GM19438 (cell line): ENCODE results near the gene LONP2.
"Not testable (repeated sequence)": the region's sequence is repeated elsewhere in the genome, so short reads cannot be mapped to it uniquely, and the experiment has no call there.

Experiments
- ATAC-seq: cut with Tn5 transposase; IDR thresholded peaks from one replicate; pipeline ENCODE4 v1.9.1; 2021; ENCODE audit warnings: low read depth; ENCODE audit not compliant: unreplicated experiment

The LONP2 gene

DNA sequence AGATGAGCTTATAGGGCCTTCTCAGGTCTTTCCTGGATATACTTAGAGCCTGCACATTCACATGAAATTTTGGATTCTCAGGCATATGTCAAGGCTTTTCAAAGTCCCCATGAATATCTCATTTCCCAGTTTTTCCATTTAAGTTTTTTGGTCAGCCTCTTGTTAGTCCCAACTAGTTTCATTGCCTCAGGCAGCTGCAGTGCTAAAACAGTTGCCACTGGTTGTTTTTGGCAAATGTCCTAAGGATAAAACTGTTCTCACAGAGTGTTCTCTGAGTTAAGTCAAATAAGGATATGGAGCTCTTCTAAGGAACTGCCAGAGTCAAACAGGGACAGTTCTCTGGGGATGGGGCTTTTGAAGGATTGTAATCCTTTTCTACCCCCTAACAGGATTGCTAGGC lies 43.1 kb downstream of the LONP2 start:
- no peak for ATAC-seq

DNA sequence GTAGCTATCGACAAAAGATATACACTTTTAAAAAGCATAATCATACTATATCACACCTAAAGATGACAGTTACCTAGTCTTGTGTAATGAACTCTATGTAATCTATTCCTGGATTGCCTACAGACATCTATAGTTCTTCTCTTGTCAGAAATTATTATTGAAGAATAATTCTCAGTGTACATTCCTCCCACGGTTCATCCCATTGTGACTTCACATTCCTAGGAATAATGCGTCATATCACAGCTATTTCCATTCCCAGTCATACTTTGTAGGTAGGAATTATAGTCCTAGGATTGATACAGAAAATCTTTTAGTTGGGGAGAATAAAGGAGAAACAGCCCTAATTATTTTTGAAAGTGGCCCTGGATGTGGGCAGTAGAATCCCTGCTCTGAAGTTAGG lies 47.2 kb downstream of the LONP2 start:
- no peak for ATAC-seq

DNA sequence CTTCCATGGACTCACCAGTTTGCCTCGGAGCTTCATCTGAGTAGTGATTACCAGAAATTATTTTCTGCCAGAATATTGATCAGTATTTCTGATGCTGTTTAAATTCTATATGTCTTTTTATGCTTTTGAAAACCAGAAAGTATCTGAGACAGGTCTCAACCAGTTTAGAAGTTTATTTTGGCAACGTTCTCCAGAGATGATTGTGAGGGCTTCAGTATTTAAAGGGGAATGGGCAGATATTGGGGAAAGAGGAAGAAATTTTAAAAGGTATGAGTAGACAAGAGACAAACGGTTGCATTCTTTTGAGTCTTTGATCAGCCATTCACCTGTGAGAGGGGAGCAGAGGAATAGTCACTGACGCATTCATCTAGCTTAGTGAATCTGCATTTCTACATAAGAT lies 47.7 kb downstream of the LONP2 start:
- no peak for ATAC-seq

DNA sequence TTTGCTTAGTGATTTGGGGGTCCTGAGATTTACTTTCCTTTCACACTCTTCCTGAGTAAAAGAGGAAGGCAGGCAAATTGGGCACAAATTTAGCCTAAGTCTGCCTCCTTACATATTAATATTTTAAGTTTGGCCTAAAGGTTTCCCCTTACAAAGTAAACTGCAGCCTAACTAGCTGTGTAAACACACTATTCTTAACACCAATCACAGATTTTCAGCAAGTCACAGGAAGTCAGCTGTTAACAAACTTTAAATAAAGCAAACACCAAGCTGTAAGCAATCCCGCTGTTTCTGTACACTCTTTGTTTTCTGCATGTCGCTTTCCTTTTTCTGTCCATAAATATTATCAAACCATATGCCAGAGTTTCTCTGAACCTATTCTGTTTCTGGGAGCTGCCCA lies 48.4 kb downstream of the LONP2 start:
- ATAC-seq: no peak

DNA sequence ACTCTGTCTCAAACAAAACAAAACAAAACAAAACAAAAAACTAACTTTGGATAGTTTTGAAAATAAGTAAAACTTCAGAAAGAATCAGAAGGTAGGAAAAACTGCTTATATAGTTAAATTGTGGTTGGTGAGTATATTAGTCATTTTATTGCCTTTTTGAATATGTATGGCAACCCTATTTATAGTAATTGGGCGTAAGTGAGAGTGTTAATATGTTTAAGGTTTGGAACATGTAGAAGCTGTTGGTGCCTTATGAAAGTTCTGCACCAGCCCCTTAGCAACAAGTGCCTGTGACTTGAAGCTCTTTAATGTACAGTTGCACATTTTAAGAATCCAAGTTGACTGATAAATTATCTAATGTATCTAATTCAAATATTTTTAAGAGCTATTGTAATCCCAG lies 50.6 kb downstream of the LONP2 start:
- no peak for ATAC-seq

DNA sequence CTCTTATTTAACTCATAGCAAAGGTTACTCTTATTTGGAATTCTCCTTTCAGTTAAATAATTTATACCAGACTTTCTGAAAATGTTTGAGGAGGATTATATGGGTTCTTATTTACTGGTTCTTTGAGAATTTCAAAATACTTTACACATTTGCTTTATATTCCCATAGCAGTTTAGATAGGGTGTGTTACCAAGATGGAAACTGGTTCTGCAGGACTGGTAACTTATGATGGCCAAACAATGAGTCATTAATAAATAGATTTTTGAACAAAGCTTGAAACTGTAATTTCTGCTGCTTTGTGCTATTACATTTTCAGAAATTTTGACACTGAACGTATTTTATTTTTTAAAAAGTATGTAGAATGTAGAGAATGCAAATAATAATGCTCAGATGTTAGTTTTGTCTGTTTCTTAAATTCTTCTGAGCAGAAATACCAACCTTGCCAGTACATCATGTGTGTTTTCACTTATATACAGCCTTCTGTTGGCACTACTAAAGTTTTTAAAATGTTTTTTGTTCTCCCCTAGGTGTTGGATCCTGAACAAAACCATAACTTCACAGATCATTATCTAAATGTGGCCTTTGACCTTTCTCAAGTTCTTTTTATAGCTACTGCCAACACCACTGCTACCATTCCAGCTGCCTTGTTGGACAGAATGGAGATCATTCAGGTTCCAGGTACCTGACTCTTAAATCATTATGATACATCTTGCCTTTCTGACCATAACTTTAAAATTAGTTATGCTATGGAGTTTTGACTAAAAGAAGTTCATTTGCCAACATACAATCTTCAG lies 51.6 kb downstream of the LONP2 start:
- no peak for ATAC-seq

DNA sequence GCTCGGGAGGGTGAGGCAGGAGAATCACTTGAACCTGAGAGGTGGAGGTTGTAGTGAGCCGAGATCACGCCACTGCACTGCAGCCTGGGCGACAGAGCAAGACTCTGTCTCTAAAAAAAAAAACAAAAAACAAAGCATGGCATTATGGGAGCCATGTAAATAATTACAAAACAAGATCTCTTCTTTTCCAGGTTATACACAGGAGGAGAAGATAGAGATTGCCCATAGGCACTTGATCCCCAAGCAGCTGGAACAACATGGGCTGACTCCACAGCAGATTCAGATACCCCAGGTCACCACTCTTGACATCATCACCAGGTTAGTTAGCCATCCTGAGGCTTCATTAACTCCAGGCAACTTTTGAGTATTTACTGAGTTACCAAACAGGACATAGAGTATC lies 55.4 kb downstream of the LONP2 start:
- ATAC-seq: no peak

DNA sequence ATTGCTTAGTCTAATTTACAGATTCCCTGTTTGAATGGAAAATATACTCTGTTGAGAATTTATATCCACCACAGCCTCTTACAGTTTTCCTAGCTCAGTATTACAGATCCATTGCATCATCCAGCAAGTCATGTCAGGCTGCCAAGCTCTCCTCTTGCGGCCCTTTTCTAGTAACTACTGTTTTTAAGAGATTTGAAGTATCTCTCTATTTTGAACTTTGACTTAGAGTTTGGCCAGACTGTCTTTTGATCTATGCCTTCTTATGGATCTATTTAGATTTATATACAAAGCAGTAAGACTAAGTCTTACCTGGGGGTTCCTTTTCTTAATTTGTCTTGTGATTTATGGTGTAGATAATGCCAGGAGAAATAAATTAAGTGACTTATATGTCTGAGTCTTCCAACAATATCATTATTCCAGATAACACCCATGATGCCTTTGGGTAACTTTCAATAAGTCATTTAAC lies 56.3 kb downstream of the LONP2 start:
- ATAC-seq: no peak

DNA sequence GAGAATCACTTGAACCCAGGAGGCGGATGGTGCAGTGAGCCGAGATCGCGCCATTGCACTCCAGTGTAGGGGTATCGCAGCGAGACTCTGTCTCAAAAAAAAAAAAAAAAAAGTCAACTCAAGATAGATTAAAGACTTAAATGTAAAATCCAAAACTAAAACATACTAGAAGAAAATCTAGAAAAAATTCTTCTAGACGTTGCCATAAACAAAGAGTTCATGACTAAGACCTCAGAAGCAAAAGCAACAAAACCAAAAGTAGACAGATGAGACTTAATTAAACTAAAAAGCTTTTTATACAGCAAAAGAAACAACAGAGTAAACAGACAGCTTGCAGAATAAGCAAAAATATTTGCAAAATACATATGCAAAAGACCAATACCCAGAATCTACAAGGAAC lies 64.4 kb downstream of the LONP2 start:
- ATAC-seq: no peak

DNA sequence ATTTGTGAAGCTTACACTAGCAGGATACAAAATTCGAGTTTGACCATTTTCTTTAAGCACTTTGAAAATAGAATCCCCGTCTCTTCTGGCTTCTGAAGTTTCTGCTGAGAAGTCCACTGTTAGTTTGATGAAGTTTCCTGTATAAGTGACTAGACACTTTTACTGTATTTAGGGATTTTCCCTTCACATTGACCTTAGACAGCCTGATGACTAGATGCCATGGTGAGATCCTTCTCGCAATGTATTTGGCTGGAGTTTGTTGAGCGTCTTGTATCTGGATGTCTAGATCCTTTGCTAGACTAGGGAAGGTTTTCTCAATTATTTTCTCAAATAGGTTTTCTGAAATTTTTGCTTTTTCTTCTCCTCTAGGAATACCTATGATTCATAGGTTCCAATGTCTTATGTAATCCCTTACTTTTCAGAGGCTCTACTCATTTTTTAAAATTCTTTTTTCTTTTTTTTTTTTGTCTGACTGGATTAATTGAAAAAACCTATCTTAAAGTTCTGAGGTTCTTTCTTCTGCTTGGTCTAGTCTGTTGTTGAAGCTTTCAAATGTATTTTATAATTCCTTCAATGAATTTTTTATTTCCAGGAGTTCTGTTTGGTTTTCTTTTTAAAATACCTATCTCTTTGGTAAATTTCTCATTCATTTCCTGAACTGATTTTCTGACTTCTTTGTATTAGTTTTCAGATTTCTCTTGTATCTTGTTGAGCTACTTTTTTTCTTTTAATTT lies 67.0 kb downstream of the LONP2 start:
- no peak for ATAC-seq

DNA sequence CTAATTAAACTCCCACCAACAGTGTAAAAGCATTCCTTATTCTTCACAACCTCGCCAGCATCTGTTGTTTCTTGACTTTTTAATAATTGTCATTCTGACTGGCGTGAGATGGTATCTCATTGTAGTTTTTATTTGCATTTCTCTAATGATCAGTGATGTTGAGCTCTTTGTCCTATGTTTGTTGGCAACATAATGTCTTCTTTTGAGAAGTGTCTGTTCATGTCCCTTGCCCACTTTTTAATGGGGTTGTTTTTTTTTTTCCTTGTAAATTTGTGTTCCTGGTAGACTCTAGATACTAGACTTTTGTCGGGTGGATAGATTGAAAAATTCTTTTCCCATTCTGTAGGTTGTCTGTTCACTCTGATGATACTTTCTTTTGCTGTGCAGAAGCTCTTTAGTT lies 69.8 kb downstream of the LONP2 start:
- ATAC-seq: not testable (repeated sequence)

DNA sequence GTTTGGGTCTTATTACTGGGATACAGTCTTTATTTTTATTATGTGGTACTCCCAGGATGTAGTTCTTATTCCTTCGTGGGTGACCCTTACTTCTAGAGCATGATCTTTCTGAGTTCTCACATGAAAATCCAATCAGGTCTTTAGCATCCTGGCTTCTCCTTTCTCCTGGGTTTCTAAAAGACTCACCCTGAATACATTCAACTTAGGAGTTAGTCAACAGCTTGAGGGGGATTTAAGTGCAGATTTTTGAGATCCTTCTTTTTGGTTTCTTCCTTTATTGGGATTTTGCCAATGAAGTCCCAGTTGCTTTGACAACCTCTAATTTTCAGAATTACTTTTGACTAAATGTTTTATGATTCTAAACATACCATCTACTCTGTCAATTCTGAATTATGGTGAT lies 72.9 kb downstream of the LONP2 start:
- ATAC-seq: no peak

DNA sequence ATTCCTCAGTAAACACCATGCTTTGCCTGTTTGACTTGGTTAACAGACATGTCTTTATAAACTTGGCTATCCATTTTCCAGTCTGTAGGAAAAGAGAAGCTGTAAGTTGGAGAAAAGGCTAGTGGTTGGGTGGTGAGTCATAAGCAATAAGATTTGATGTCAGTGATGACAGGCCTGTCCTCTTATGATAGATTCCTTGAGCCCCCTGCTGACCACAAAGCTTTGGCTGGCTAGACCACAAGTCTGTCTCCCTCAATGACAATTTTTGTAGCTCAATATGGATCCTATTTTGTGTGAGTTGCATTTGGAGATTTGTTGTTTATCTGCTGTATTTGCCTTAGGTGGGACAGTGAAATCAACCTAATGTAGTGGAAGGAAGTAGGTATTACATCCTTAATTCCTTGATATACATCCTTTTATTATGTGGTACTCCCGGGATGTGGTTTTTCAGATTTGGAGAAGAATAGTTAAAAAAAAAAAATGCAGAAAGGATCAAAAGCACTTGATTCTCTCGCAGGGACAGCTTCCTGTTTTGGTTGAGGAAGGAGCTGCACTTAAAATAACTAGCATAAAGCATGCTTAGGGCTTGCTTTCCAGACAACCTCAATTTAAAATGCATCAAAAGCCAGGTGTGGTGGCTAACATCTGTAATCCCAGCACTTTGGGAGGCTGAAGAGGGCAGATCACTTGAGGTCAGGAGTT lies 73.7 kb downstream of the LONP2 start:
- no peak for ATAC-seq

DNA sequence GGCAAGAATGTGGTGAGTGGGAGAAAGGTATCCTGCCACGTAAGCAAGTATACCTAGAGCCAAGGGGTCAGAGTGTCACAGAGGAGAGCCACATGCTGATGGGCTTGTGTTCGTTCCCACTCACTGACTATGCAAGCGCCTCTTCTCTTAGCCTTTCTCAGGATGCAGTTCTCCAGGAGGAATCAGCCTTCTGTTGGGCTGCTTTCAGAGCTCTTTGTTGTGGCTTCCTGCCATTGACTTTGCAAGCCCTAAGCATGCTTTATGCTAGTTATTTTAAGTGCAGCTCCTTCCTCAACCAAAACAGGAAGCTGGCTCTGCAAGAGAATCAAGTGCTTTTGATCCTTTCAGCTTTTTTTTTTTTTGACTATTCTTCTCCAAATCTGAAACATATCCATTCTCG lies 74.5 kb downstream of the LONP2 start:
- no peak for ATAC-seq

DNA sequence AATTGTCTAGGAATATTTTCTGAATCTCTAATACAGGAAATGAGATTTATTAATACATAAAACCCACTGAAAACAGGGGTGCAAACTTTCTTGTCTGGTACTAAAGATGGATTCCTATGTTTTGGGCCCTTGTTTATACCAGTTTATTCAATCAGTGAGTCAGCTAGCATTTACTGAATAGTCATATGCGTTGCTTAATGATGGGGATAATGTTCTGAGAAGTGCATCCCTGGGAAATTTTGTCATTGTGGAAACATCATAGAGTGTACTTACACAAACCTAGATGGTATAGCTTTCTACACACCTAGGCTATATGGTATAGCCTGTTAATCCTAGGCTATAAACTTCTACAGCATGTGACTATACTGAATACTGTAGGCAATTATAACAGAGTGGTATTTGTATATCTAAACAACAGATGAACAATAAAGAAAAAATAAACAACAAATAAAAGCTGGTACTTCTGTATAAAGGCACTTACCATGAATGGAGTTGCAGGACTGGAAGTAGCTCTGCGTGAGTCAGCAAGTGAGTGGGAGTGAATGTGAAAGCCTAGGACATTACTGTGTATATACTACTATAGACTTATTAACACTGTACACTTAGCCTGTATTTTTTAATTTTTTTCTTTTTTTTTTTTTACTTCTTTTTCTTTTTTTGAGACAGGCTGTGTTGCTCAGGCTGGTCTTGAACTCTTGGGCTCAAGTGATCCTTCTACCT lies 77.4 kb downstream of the LONP2 start:
- ATAC-seq: no peak

DNA sequence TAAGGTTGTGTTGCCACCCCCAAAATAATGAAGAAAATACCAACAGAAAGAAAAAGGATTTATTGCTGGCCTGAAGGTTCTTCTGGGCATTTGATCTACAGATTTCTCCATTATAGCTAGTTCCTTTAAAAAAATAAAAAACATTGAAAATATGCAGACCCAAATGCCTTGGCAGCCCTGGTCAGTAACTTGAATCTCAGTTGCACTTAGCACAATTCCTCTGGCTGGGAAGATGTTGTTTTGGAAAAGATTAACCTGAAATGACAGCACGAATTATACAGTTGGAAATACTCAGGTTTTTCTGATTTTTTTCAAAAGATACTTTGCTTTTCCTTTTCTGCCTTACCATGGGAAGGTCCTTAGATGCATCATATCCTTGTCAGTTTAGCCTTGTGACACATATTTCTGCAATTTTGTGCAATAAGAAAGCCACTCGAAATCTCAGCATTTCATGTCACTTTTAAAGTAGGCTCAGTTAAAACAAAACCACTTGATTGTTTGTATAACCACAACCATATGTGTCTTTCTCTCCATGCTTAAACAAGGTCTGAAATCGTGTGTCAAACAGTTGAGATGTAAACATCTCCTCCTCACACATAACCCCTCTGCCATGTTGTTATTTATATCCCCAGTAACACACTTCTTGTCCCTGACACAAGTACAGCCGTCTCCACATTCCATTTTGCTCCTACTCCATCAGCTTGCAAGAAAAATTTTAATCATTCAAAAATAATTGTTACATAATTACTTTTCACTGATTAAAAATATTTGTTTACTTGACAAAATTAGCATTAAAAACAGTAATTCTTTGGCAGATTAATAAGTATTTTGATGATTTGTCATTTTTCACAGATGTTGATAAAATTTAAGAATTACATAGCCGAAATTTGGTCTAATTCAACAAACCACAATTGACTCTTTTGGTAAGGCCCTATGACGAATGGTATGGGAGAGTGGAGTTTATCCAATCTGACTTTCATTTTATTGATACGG lies 80.0 kb downstream of the LONP2 start:
- ATAC-seq: no peak

DNA sequence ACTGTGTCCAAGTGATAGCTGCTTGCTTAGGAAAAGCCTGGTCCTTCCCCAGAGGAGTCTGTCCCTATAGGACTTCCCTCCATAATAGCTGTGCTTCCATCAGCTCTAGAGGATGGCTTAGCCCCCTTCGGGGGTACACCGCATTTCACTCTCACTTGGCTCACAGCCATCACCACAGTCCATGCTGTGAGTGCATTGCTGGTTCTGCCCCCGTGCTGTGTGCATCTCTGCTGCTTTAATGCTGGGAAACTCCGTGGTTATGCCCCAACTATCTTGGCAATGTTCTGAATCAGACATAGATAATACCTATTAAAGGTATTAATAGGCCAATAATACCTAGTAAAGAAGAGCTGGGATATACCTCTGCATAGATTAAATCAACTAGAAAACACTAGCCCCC lies 82.8 kb downstream of the LONP2 start:
- ATAC-seq: no peak

DNA sequence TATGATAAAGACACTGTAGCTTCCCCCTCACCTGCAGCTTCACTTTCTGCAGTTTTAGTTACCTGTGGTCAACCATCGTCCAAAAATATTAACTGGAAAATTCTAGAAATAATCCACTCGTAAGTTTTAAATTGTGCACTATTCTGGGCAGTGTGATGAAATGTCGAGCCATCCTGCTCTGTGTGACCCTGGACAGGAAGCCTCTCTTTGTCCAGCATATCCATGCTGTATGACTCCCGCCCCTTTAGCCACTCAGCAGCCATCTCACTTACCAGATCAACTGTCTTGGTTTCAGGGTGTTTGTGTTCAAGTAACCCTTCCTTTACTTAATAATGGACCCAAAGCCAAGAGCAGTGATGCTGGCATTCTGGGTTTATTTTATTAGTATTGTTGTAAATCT lies 85.0 kb downstream of the LONP2 start:
- no peak for ATAC-seq

DNA sequence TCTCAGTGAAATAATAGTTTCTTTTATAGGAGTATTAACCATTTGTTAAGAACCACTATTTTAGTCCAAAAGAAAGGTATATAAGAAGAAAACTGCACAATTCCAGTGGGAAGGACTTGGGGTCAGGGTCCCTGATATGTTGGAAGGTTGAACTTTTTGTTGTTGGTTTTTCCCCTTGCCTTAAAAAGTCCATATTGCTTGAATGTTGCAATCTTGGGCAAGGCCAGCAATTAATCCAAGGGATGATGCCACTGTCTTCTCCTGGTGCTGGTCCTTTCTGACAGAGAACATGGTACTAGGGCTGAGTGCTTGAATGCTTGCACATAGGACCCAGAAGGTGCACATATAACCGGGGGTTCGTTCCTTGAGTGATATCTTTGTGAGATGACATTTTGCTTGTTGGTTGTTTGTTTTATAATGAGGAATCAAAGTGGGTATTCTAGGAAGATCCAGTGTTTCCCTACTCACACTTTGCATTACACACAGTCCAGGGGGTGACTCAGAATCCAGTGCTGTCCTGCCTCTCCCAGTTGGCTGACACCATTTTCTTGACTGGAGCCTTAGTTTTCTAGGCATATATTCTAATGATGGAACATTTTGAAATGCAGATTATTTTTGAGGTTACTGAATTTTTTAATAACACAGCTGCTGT lies 86.2 kb downstream of the LONP2 start:
- no peak for ATAC-seq
